ENCODE data around the gene ZIC4.

DNA sequence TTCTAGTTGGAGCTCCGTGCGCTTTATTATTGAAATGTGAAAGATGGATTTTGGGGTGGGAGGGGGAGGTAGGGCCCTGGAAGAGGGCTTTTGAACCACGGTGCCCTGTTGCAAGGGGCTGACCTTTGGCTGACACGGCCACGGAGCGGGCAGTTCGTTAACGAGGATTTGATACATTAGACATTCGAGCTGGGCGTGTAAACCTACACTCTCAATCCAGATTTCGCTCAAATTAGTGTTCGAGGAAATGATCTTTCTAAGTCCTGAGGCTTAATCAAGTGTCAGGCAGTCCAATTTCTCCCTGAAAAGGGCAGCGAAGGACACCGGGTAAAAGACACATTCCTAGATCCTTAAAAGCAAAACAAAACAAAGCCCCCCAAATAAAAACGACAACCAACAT lies 15.9 kb upstream of the ZIC4 start:
- TF ChIP-seq POLR2AphosphoS5 (IDR thresholded peaks at IDR 0.05; ENCODE audit: borderline replicate concordance, low read depth, low read length) (no peak), FOXP2 (optimal IDR thresholded peaks at IDR 0.05; ENCODE audit: control extremely low read depth, extremely low read length, insufficient read depth) (no peak)

Measured in SK-N-MC (cell line).